Measurements from ENCODE around the gene DOCK8. TPM values are rescaled to one million over a fixed set of nuclear protein-coding genes. Genes with fewer than 3 reads are reported as not detected.

Gene DOCK8
- polyA plus RNA-seq, 1 donor (not counting 4 experiments of a cell fraction or from before 2014, with no cell fraction given), result 1.5 TPM

- no peak overlapping the region for H2AFZ ChIP-seq (ENCODE audit: control insufficient read depth, low read length)
- FAIRE-seq (no peak), DNase-seq (ENCODE audit: low read depth, low spot score) (no peak)
- H3K9ac ChIP-seq (ENCODE audit: control insufficient read depth, extremely low read depth, insufficient read depth, low read length), result no peak overlapping the region
- H3K4me3 ChIP-seq (ENCODE audit: control insufficient read depth in 2 of 3, extremely low read depth in 1 of 3, insufficient read depth in 2 of 3, low read depth in 1 of 3, low read length in 3 of 3), result no peak overlapping the region
- no peak overlapping the region for H3K4me2 ChIP-seq (ENCODE audit: control insufficient read depth, extremely low read depth, insufficient read depth, low read depth, low read length)
- no peaks in the 10 kb centered on the region for H3K9me1 ChIP-seq (ENCODE audit: control insufficient read depth, extremely low read depth, insufficient read depth, low read length)
- no peaks in the 10 kb centered on the region for H4K20me1 ChIP-seq (ENCODE audit: control insufficient read depth, extremely low read depth, insufficient read depth, low read length)
- dilution Hi-C loops (cut with MboI; ENCODE audit: extremely low pct_ligation_motif_present, low sequenced_read_pairs), result no loop called here
- H3K9me3 ChIP-seq (ENCODE audit: control insufficient read depth, low read depth, low read length), result no peaks in the 10 kb centered on the region
- H3K4me1 ChIP-seq (ENCODE audit: control insufficient read depth, extremely low read depth, insufficient read depth, low read length), result no peaks in the 10 kb centered on the region
- H3K27me3 ChIP-seq (ENCODE audit: control insufficient read depth, extremely low read depth, insufficient read depth, low read length), result no peaks in the 10 kb centered on the region
- no peak for TF ChIP-seq EZH2 (IDR thresholded peaks at IDR 0.05; ENCODE audit: low read length)
- no peak for TF ChIP-seq CTCF (optimal IDR thresholded peaks at IDR 0.05 in 1 of 3, IDR thresholded peaks at IDR 0.05 in 1 of 3, conservative IDR thresholded peaks at IDR 0.05 in 1 of 3; ENCODE audit: extremely low read depth in 1 of 3, insufficient read depth in 2 of 3, low read length in 3 of 3)
- no peaks in the 10 kb centered on the region for H3K36me3 ChIP-seq (ENCODE audit: control insufficient read depth in 2 of 2, extremely low read depth in 1 of 2, insufficient read depth in 2 of 2, low read length in 2 of 2)
- H3K79me2 ChIP-seq (ENCODE audit: control insufficient read depth, insufficient read depth, low read length), result no peaks in the 10 kb centered on the region
- no peak overlapping the region for H3K27ac ChIP-seq (ENCODE audit: control insufficient read depth, insufficient read depth, low read length)
These were observed 43.3 kb downstream of the DOCK8 start for GRCh38 chr9:257957-258356.

DNA sequence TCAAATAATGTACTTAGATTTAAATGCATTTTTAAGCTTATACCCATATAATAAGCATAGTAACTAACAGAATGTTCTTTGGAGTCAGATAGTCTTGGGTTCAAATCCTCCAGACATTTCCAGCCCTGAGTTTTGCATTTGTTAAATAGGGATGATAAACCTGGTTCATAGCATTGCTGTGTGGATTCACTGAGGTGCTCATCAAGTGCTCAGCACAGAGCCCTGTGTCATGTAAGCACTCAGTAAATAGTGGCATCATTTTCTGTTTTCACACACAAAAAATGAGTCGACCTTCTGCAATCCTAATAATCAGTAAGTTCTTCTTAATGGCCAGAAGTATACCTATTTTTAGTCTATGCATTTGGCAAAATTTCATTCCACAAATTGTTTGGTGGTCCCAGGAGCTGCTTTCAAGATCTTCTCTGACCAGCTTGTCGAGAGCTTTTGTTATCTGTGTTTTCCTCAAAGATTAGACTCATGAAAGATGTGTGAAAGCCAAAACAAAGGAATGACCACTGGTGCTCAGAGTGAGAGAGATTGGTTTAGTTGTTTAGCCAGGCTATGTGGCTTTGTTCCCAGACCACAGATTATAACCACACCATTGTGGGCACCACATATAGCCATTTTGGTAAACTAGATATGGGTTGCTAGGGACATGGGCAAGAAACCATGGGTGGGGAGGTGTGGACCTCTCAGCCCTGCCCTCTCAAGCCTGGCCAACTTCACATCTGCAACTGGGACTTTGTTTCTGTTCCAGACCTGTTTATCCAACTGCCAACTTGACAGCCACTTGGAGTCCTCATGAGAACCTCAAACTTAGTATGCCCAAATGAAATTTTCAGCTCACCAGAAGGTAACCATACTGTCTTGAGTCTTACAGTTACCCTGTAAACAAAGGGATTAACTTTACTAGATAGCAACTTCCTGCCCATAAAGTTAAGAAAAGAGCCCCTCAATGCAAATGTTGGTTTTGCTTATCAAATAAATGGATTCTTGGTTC, 45.0 kb downstream of the DOCK8 start:
- Histone ChIP-seq H3K36me3 (ENCODE audit: control insufficient read depth in 2 of 2, extremely low read depth in 1 of 2, insufficient read depth in 2 of 2, low read length in 2 of 2) (no peaks in the 10 kb centered on the region), H3K27me3 (ENCODE audit: control insufficient read depth, extremely low read depth, insufficient read depth, low read length) (no peaks in the 10 kb centered on the region), H2AFZ (ENCODE audit: control insufficient read depth, low read length) (no peak overlapping the region), H3K27ac (ENCODE audit: control insufficient read depth, insufficient read depth, low read length) (no peak overlapping the region), H3K4me3 (ENCODE audit: control insufficient read depth in 2 of 3, extremely low read depth in 1 of 3, insufficient read depth in 2 of 3, low read depth in 1 of 3, low read length in 3 of 3) (no peak overlapping the region), H3K4me2 (ENCODE audit: control insufficient read depth, extremely low read depth, insufficient read depth, low read depth, low read length) (no peak overlapping the region), H3K79me2 (ENCODE audit: control insufficient read depth, insufficient read depth, low read length) (no peaks in the 10 kb centered on the region), H3K9me1 (ENCODE audit: control insufficient read depth, extremely low read depth, insufficient read depth, low read length) (no peaks in the 10 kb centered on the region), H3K9me3 (ENCODE audit: control insufficient read depth, low read depth, low read length) (no peaks in the 10 kb centered on the region), H3K4me1 (ENCODE audit: control insufficient read depth, extremely low read depth, insufficient read depth, low read length) (no peaks in the 10 kb centered on the region), H4K20me1 (ENCODE audit: control insufficient read depth, extremely low read depth, insufficient read depth, low read length) (no peaks in the 10 kb centered on the region), H3K9ac (ENCODE audit: control insufficient read depth, extremely low read depth, insufficient read depth, low read length) (no peak overlapping the region)
- dilution Hi-C loops (cut with MboI; ENCODE audit: extremely low pct_ligation_motif_present, low sequenced_read_pairs), result no loop called here
- FAIRE-seq (no peak), DNase-seq (ENCODE audit: low read depth, low spot score) (no peak)
- TF ChIP-seq EZH2 (IDR thresholded peaks at IDR 0.05; ENCODE audit: low read length), result no peak
- no peak for TF ChIP-seq CTCF (optimal IDR thresholded peaks at IDR 0.05 in 1 of 3, IDR thresholded peaks at IDR 0.05 in 1 of 3, conservative IDR thresholded peaks at IDR 0.05 in 1 of 3; ENCODE audit: extremely low read depth in 1 of 3, insufficient read depth in 2 of 3, low read length in 3 of 3)
